Measurements from ENCODE around the gene ZNF827.

- TF ChIP-seq YY1 (IDR thresholded peaks at IDR 0.05; ENCODE audit: insufficient read depth, insufficient read length) (no peak), SUZ12 (IDR thresholded peaks at IDR 0.05; ENCODE audit: extremely low read depth, insufficient read depth, insufficient read length) (no peak), ZNF274 (IDR thresholded peaks at IDR 0.05; ENCODE audit: low read depth, low read length) (no peak)
Measured at GRCh38 chr4:145829629-145830395, 108.8 kb downstream of the ZNF827 start.

All from NT2/D1 (cell line).